Lower leg skin (tissue), 3 donors: ENCODE measurements around the gene CBX1.

ENCODE experiments used
- CTCF ChIP-seq, 3 donors: fragments of 450-650 bp; IDR thresholded peaks; one replicate each; pipeline ENCODE4 v1.5.1; 2016; ENCODE audit warnings: antibody characterized with exemption in 3 of 3, mild to moderate bottlenecking in 3 of 3, moderate library complexity in 2 of 3
- POLR2A ChIP-seq, 2 donors: fragments of 450-650 bp; IDR thresholded peaks; one replicate each; pipeline ENCODE4 v1.6.1; 2016 to 2017; ENCODE audit warnings: antibody characterized with exemption in 2 of 2, mild to moderate bottlenecking in 1 of 2, moderate library complexity in 1 of 2

- TF ChIP-seq POLR2A (IDR thresholded peaks at IDR 0.05) (no peak), CTCF (IDR thresholded peaks at IDR 0.05) (no peak)
Observed at GRCh38 chr17:48046296-48046695, 55.0 kb downstream of the CBX1 start.
